ENCODE data around the gene NAV3. TPM values are rescaled to one million over a fixed set of nuclear protein-coding genes. Genes with fewer than 3 reads are reported as not detected.

Gene NAV3
- total RNA-seq, 6 donors from 2014 or later = 3.5 to 24.1 (median 8.6) TPM

GRCh38 chr12:77980782-77981181 is 150.1 kb downstream of the NAV3 start:
- TF ChIP-seq POLR2A (IDR thresholded peaks at IDR 0.05) (no peak), CTCF (IDR thresholded peaks at IDR 0.05) (no peak), EP300 (IDR thresholded peaks at IDR 0.05) (no peak), POLR2AphosphoS5 (IDR thresholded peaks at IDR 0.05) (no peak)
- H3K27ac ChIP-seq = no peak overlapping the region
- DNase-seq (no peak), ATAC-seq (ENCODE audit: low FRiP score in 2 of 2) (no peak)
- no peaks in the 10 kb centered on the region for H3K36me3 ChIP-seq
- no peak overlapping the region for H3K4me3 ChIP-seq
- no peaks in the 10 kb centered on the region for H3K4me1 ChIP-seq
- no peaks in the 10 kb centered on the region for H3K9me3 ChIP-seq
- WGBS, 2 donors = 79 to 81% methylated on average over 2 of the region's 2 CpGs
- no peaks in the 10 kb centered on the region for H3K27me3 ChIP-seq

- H3K4me3 ChIP-seq = no peak overlapping the region
- H3K27ac ChIP-seq = no peak overlapping the region
- DNase-seq (no peak), ATAC-seq (ENCODE audit: low FRiP score in 2 of 2) (no peak)
- no peaks in the 10 kb centered on the region for H3K9me3 ChIP-seq
- H3K36me3 ChIP-seq = no peaks in the 10 kb centered on the region
- TF ChIP-seq POLR2A (IDR thresholded peaks at IDR 0.05) (no peak), POLR2AphosphoS5 (IDR thresholded peaks at IDR 0.05) (no peak), CTCF (IDR thresholded peaks at IDR 0.05) (no peak), EP300 (IDR thresholded peaks at IDR 0.05) (no peak)
- H3K4me1 ChIP-seq = no peaks in the 10 kb centered on the region
- no peaks in the 10 kb centered on the region for H3K27me3 ChIP-seq
Measured at GRCh38 chr12:77983859-77984258, 153.2 kb downstream of the NAV3 start.

DNA sequence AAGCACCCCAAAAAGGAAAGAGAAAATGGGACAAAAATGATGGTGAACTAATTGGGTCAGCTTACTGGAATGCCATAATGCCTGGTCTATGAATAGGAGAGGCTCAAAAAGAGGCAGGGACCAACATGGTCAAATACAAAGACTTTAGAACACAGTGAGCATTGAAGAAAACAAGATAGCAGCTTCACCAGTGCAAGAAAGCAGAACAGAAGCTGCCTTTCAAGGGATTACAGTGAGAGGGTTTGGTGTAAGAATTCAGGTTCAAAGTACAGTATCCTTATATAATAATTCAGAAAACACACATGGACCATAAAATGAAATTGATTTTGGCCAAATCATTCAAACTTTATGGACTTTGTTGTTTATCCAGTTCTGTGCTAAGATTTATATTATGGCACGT is 162.1 kb downstream of the NAV3 start:
- H3K27me3 ChIP-seq = no peaks in the 10 kb centered on the region
- H3K4me3 ChIP-seq = no peak overlapping the region
- DNase-seq (no peak), ATAC-seq (ENCODE audit: low FRiP score in 2 of 2) (no peak)
- WGBS, 2 donors = 89 to 91% methylated on average over 1 of the region's 1 CpG
- TF ChIP-seq POLR2AphosphoS5 (IDR thresholded peaks at IDR 0.05) (no peak), CTCF (IDR thresholded peaks at IDR 0.05) (no peak), POLR2A (IDR thresholded peaks at IDR 0.05) (no peak), EP300 (IDR thresholded peaks at IDR 0.05) (no peak)
- H3K27ac ChIP-seq = no peak overlapping the region
- H3K9me3 ChIP-seq = peaks cover 0 to 6% (median 0%) of the 10 kb centered on the region in 4 donors
- no peaks in the 10 kb centered on the region for H3K36me3 ChIP-seq
- no peaks in the 10 kb centered on the region for H3K4me1 ChIP-seq

- Histone ChIP-seq H3K36me3 (no peaks in the 10 kb centered on the region), H3K4me3 (no peak overlapping the region), H3K4me1 (peaks cover 0 to 3% (median 0%) of the 10 kb centered on the region in 4 donors), H3K9me3 (peaks cover 0 to 6% (median 0%) of the 10 kb centered on the region in 4 donors), H3K27ac (no peak overlapping the region), H3K27me3 (no peaks in the 10 kb centered on the region)
- no peak for TF ChIP-seq POLR2A (IDR thresholded peaks at IDR 0.05)
- no peak for TF ChIP-seq CTCF (IDR thresholded peaks at IDR 0.05)
- no peak for TF ChIP-seq EP300 (IDR thresholded peaks at IDR 0.05)
- no peak for TF ChIP-seq POLR2AphosphoS5 (IDR thresholded peaks at IDR 0.05)
- ATAC-seq (ENCODE audit: low FRiP score in 2 of 2) = no peak
- no peak for DNase-seq
- 66% methylated on average over 4 of the region's 4 CpGs for WGBS, 2 donors
Measured at GRCh38 chr12:77993658-77994057, 163.0 kb downstream of the NAV3 start.

DNA sequence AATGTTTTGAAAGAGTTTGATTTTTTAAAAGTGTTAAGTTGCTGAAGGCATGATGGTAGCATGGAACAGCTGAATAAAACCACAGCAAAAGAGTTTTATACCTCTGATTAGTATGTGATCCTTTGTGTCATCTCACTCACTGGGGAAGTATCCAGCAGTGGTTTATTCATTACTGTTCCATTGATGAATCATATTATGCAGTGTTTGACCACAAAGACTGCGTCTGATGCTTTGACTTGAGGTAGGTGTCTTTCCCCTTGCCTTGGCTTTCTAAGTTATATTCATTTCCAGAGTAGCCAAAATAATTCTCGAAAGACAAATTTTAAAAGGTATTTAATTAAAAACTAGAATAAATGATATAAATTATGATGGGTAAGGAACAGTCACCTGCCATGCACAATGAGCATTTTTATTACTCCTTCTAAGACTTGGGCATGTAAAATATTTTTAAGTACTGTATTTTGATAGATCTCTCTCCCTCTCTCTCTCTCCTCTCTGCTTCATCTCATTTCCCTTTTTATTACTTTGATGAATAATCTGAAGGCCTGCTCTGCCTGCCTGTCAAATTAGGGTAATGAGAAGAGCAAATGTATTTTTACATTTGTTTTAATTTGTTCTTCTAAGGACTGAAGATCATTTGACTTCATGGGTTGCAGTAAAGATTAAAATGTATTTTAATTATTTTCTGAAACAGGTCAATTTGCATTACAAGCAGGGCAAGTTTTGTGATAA is 164.9 kb downstream of the NAV3 start:
- Histone ChIP-seq H3K9me3 (no peaks in the 10 kb centered on the region), H3K27ac (no peak overlapping the region), H3K27me3 (no peaks in the 10 kb centered on the region), H3K36me3 (no peaks in the 10 kb centered on the region), H3K4me1 (peaks cover 0 to 6% (median 2%) of the 10 kb centered on the region in 4 donors), H3K4me3 (no peak overlapping the region)
- DNase-seq (no peak), ATAC-seq (ENCODE audit: low FRiP score in 2 of 2) (no peak)
- TF ChIP-seq POLR2A (IDR thresholded peaks at IDR 0.05) (no peak), CTCF (IDR thresholded peaks at IDR 0.05) (no peak), EP300 (IDR thresholded peaks at IDR 0.05) (no peak), POLR2AphosphoS5 (IDR thresholded peaks at IDR 0.05) (no peak)
- WGBS, 2 donors = 69 to 90% methylated on average over 2 of the region's 2 CpGs
